Ascending aorta (tissue), 2 donors: ENCODE measurements around the gene SLC22A3. TPM values are rescaled to one million over a fixed set of nuclear protein-coding genes. Genes with fewer than 3 reads are reported as not detected.

Experiments used
- DNase-seq, 2 donors: peaks; one replicate each; pipeline ENCODE4 v3.0.0-alpha.2; 2019; ENCODE audit warnings: low spot score in 2 of 2
- H3K27ac ChIP-seq, 2 donors: fragments of 200-600 bp; sonication (generic); one replicate each; pipeline ENCODE4 v1.5.1; 2016 to 2017; ENCODE audit warnings: mild to moderate bottlenecking in 1 of 2
- H3K27me3 ChIP-seq: fragments of 200-600 bp; sonication (generic); one replicate; pipeline ENCODE4 v1.5.1; 2017
- H3K36me3 ChIP-seq, 2 donors: fragments of 200-600 bp; sonication (generic); one replicate each; pipeline ENCODE4 v1.5.1; 2016
- H3K4me1 ChIP-seq, 2 donors: fragments of 200-600 bp; sonication (generic); one replicate each; pipeline ENCODE4 v1.5.1; 2016 to 2017; ENCODE audit warnings: mild to moderate bottlenecking in 1 of 2
- H3K4me3 ChIP-seq, 2 donors: fragments of 200-600 bp; sonication (generic); one replicate each; pipeline ENCODE4 v1.5.1; 2016 to 2017; ENCODE audit warnings: mild to moderate bottlenecking in 1 of 2
- H3K9me3 ChIP-seq, 2 donors: fragments of 200-600 bp; sonication (generic); one replicate each; pipeline ENCODE4 v1.5.1; 2016
- CTCF ChIP-seq, 3 experiments: fragments of 200-600 bp in 2 of 3; fragments of 450-650 bp in 1 of 3; sonication (generic) in 2 of 3; IDR thresholded peaks; one replicate each; pipeline ENCODE4 v1.5.1; 2016 to 2019; ENCODE audit warnings: antibody characterized with exemption in 3 of 3, mild to moderate bottlenecking in 1 of 3, moderate library complexity in 1 of 3
- intact Hi-C: fragments of 100-400 bp; cut with DNase I; formaldehyde crosslinking; loops from one replicate; pipeline ENCODE4 v1.15.1; 2023
- total RNA-seq: library from RNA; depleted of rRNA; stranded (reverse); fragments of >200 nt; gene quantifications from one replicate; pipeline ENCODE4 v1.1.0, GENCODE V29; 2016

Gene SLC22A3
- total RNA-seq, 1 donor from 2014 or later, result 29.6 TPM

- peaks cover 0 to 27% of the 10 kb centered on the region in 2 donors for H3K4me1 ChIP-seq
- intact Hi-C loops, result loop anchor here (2.0 kb wide), 1 partner anchor 21 kb away; no protein-coding TSS in a partner anchor
- H3K9me3 ChIP-seq, result no peaks in the 10 kb centered on the region
- peak overlapping the region; percentile 82 to 85 for H3K27ac ChIP-seq
- H3K27me3 ChIP-seq, result no peaks in the 10 kb centered on the region
- no peak for TF ChIP-seq CTCF (IDR thresholded peaks at IDR 0.05)
- peak overlapping the region; percentile 6 to 42 for H3K4me3 ChIP-seq
- peak in 1 of 2 donors; percentile 87 for DNase-seq
- H3K36me3 ChIP-seq, result peaks cover 5 to 17% of the 10 kb centered on the region in 2 donors
Measured at GRCh38 chr6:160421854-160422253, 73.7 kb downstream of the SLC22A3 start.

GRCh38 chr6:160424256-160424655 lies 76.1 kb downstream of the SLC22A3 start:
- no peak for DNase-seq
- Histone ChIP-seq H3K36me3 (no peaks in the 10 kb centered on the region), H3K4me3 (no peak overlapping the region), H3K27me3 (no peaks in the 10 kb centered on the region), H3K4me1 (peaks cover 0 to 45% of the 10 kb centered on the region in 2 donors), H3K9me3 (no peaks in the 10 kb centered on the region), H3K27ac (peak overlapping the region in 1 of 2 donors; percentile 22)
- intact Hi-C loops, result no loop called here
- TF ChIP-seq CTCF (IDR thresholded peaks at IDR 0.05), result no peak

- no peak for TF ChIP-seq CTCF (IDR thresholded peaks at IDR 0.05)
- H3K27me3 ChIP-seq, result no peaks in the 10 kb centered on the region
- no peak overlapping the region for H3K4me3 ChIP-seq
- no peaks in the 10 kb centered on the region for H3K36me3 ChIP-seq
- DNase-seq, result no peak
- H3K27ac ChIP-seq, result peak overlapping the region in 1 of 2 donors; percentile 61
- intact Hi-C loops, result loop anchor here (5.0 kb wide), 1 partner anchor 79 kb away; the partner anchor contains the start of gene SLC22A3
- no peaks in the 10 kb centered on the region for H3K9me3 ChIP-seq
- H3K4me1 ChIP-seq, result peaks cover 0 to 48% of the 10 kb centered on the region in 2 donors
Measured at GRCh38 chr6:160426136-160426535, 78.0 kb downstream of the SLC22A3 start.

GRCh38 chr6:160427312-160428068 lies 79.3 kb downstream of the SLC22A3 start:
- peak overlapping the region; percentile 61 to 66 for H3K27ac ChIP-seq
- no peak for TF ChIP-seq CTCF (IDR thresholded peaks at IDR 0.05)
- H3K9me3 ChIP-seq, result no peaks in the 10 kb centered on the region
- no peaks in the 10 kb centered on the region for H3K36me3 ChIP-seq
- no peaks in the 10 kb centered on the region for H3K27me3 ChIP-seq
- H3K4me1 ChIP-seq, result peaks cover 0 to 45% of the 10 kb centered on the region in 2 donors
- DNase-seq, result no peak
- intact Hi-C loops, result loop anchor here (2.0 to 5.0 kb wide), 2 partner anchors 27 to 80 kb away; partner anchors contain the start of gene SLC22A3
- H3K4me3 ChIP-seq, result no peak overlapping the region

- no peaks in the 10 kb centered on the region for H3K36me3 ChIP-seq
- H3K9me3 ChIP-seq, result no peaks in the 10 kb centered on the region
- peak in 1 of 2 donors; percentile 81 for DNase-seq
- peaks cover 0 to 45% of the 10 kb centered on the region in 2 donors for H3K4me1 ChIP-seq
- no peaks in the 10 kb centered on the region for H3K27me3 ChIP-seq
- peak overlapping the region; percentile 61 to 66 for H3K27ac ChIP-seq
- intact Hi-C loops, result loop anchor here (2.0 to 5.0 kb wide), 2 partner anchors 27 to 81 kb away; partner anchors contain the start of gene SLC22A3
- no peak for TF ChIP-seq CTCF (IDR thresholded peaks at IDR 0.05)
- no peak overlapping the region for H3K4me3 ChIP-seq
Measured at GRCh38 chr6:160428069-160428430, 79.9 kb downstream of the SLC22A3 start.
